Measurements from ENCODE around the gene LRRC10. TPM values are rescaled to one million over a fixed set of nuclear protein-coding genes. Genes with fewer than 3 reads are reported as not detected.

Gene LRRC10
- total and polyA plus RNA-seq, 11 donors = 7.4 to 82.9 (median 36.6) TPM

DNA sequence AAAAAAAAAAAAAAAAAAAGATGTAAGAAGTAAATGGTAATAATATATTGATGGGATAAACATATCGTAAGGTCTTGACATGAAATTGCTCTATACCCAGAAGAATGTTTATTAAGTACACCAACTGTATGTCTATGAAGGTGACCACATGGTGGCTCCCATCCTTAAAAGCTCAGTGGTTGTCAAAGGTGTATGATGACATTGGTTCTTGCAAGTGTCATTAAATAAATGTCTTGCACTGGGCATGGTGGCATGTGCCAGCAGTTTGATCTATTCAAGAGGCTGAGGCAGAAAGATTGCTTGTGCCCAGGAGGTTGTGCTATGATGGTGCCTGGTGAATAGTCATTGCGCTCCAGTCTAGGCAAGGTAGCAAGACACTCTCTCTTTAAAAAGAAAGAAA is 15.0 kb downstream of the LRRC10 start:
- H3K27me3 ChIP-seq = no peaks in the 10 kb centered on the region
- DNase-seq = no peak
- intact Hi-C loops (cut with DNase I) = no loop called here
- ATAC-seq = peak in 3 of 4 donors; percentile 37 to 68 (median 56)
- 96 to 100% (median 98%) methylated on average over 2 of the region's 2 CpGs for WGBS, 4 donors
- no peaks in the 10 kb centered on the region for H3K9me3 ChIP-seq
- H3K36me3 ChIP-seq = peaks cover 3 to 100% (median 99%) of the 10 kb centered on the region in 9 donors
- H3K27ac ChIP-seq = peak overlapping the region in 1 of 12 donors; percentile 6
- H3K4me3 ChIP-seq = no peak overlapping the region
- no peak for TF ChIP-seq POLR2A (IDR thresholded peaks at IDR 0.05)
- TF ChIP-seq, protein P1, sequence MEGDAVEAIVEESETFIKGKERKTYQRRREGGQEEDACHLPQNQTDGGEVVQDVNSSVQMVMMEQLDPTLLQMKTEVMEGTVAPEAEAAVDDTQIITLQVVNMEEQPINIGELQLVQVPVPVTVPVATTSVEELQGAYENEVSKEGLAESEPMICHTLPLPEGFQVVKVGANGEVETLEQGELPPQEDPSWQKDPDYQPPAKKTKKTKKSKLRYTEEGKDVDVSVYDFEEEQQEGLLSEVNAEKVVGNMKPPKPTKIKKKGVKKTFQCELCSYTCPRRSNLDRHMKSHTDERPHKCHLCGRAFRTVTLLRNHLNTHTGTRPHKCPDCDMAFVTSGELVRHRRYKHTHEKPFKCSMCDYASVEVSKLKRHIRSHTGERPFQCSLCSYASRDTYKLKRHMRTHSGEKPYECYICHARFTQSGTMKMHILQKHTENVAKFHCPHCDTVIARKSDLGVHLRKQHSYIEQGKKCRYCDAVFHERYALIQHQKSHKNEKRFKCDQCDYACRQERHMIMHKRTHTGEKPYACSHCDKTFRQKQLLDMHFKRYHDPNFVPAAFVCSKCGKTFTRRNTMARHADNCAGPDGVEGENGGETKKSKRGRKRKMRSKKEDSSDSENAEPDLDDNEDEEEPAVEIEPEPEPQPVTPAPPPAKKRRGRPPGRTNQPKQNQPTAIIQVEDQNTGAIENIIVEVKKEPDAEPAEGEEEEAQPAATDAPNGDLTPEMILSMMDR (IDR thresholded peaks at IDR 0.05) = no peak
- peaks cover 0 to 6% (median 0%) of the 10 kb centered on the region in 12 donors for H3K4me1 ChIP-seq

DNA sequence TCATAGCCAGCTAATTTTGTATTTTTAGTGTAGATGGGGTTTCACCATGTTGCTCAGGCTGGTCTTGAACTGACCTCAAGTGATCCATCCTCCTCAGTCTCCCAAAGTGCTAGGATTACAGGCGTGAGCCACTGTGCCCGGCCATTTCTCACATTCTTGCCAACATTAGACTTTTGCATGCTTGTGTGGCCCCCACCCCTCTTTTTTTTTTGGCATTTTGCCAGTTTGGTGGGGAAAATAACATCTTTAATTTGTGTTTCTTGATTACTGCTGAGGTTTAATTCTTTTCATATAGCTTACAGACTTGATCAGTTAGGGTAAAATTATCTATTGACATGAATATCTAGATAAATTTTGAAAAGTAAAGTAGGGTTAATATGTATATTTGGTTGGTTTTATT is 21.6 kb downstream of the LRRC10 start:
- Histone ChIP-seq H3K36me3 (peaks cover 3 to 79% (median 76%) of the 10 kb centered on the region in 9 donors), H3K27me3 (no peaks in the 10 kb centered on the region), H3K9me3 (no peaks in the 10 kb centered on the region), H3K4me1 (peaks cover 0 to 22% (median 11%) of the 10 kb centered on the region in 12 donors), H3K4me3 (no peak overlapping the region), H3K27ac (no peak overlapping the region)
- DNase-seq (no peak), ATAC-seq (no peak)
- intact Hi-C loops (cut with DNase I) = loop anchor here in 4 of 10 donors (5.0 to 10.0 kb wide), 4 partner anchors 48 to 434 kb away; partner anchors contain the start of genes FRS2 (in 1 of the 4) and YEATS4 (in 1 of the 4)
- TF ChIP-seq, protein P1 (IDR thresholded peaks at IDR 0.05) = no peak
- no peak for TF ChIP-seq POLR2A (IDR thresholded peaks at IDR 0.05)
- 80 to 87% (median 83%) methylated on average over 2 of the region's 2 CpGs for WGBS, 4 donors

DNA sequence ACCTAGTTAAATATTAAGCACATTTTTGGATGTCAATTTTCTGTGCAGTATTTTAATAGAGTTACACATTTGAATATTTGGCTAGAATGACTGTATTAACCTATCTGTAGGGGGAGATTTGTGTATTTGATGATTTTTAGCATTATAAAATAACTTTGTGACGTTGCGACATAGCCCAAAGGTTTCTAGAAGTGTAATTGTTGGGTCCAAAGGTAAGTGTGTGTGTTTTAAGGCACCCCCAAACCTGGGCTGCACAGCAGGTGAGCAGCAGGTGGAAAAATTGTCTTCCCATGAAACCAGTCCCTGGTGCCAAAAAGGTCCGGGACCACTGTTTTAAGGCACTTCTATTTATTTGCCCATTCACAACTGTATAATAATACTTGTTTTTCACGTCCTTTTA is 22.2 kb downstream of the LRRC10 start:
- intact Hi-C loops (cut with DNase I) = loop anchor here in 4 of 10 donors (5.0 to 10.0 kb wide), 4 partner anchors 49 to 434 kb away; partner anchors contain the start of genes FRS2 (in 1 of the 4) and YEATS4 (in 1 of the 4)
- ATAC-seq (no peak), DNase-seq (no peak)
- Histone ChIP-seq H3K4me1 (peaks cover 0 to 22% (median 11%) of the 10 kb centered on the region in 12 donors), H3K36me3 (peaks cover 3 to 73% (median 71%) of the 10 kb centered on the region in 9 donors), H3K27me3 (no peaks in the 10 kb centered on the region), H3K9me3 (no peaks in the 10 kb centered on the region), H3K4me3 (no peak overlapping the region), H3K27ac (no peak overlapping the region)
- 87 to 91% (median 89%) methylated on average over 4 of the region's 4 CpGs for WGBS, 4 donors
- TF ChIP-seq, protein P1 (IDR thresholded peaks at IDR 0.05) = no peak
- TF ChIP-seq POLR2A (IDR thresholded peaks at IDR 0.05) = no peak

DNA sequence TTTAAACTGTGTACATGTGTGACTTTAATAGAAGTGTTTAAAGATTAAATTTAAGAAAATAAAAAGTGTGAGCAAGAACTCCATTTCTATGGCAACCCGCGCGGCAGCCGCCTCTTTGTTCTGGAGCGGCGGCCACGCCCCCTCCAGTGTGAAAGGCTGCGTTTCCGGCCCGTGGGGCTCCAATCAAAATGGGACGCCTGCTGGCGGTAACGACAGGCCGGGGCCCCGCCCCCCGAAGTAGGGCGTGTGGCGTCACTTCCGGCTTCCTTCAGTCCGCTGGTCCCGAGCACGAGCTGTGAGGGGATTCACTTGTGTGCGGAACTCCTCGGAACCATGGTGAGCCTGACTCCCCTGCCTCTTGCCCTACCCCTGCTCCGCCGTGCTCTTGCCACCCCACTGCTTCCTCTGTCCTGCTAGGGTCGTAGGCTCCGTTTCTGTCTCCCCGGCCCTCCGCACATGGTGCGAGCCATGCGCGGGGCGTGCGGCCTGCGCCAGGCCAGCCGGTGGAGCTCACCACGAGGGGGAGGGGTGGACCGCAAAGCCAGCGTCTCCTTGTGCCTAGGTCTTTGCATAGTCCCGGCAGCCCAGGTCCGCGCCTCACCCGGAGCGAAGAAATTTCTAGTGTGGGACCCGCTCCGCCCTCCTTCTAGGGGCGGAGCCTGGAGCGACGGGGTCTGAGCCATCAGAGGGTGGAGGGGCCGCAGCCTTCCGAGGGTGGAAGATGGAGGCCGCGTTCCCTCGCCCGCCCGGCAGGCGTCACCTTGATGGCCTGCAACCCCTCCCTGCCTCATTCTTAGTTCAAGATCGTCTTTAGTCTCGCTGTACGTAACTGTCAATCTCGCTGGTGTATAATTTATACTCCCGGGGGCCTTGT is 25.3 kb downstream of the LRRC10 start, which contains the start of gene CCT2:
Gene CCT2 (plus strand): TSS at position 271 of the 874 bp plus-strand sequence. CDS start 63 bp downstream, at position 334.
- intact Hi-C loops (cut with DNase I) = loop anchor here in 4 of 10 donors (5.0 to 10.0 kb wide), 4 partner anchors 52 to 431 kb away; partner anchors contain the start of genes FRS2 (in 1 of the 4) and YEATS4 (in 1 of the 4)
- peak; percentile 99 to 100 (median 100) for ATAC-seq
- peak; percentile 97 to 98 (median 98) for DNase-seq
- H3K9me3 ChIP-seq = no peaks in the 10 kb centered on the region
- H3K4me3 ChIP-seq = peak within 1 kb of the TSS; percentile 63 to 99 (median 82)
- peak within 1 kb of the TSS; percentile 66 to 92 (median 90) for H3K27ac ChIP-seq
- no peaks in the 10 kb centered on the region for H3K27me3 ChIP-seq
- WGBS, 4 donors = 0 to 1% (median 0%) methylated on average over 36 to 63 of the region's 63 CpGs
- peaks cover 0 to 22% (median 11%) of the 10 kb centered on the region in 12 donors for H3K4me1 ChIP-seq
- peak in 1 of 2 donors; percentile 86 for TF ChIP-seq POLR2A (IDR thresholded peaks at IDR 0.05)
- TF ChIP-seq, protein P1 (IDR thresholded peaks at IDR 0.05) = peak in 9 of 12 donors; percentile 10 to 49 (median 23)
- peaks cover 0 to 42% (median 40%) of the 10 kb centered on the region in 9 donors for H3K36me3 ChIP-seq
